Left colon (tissue), 2 donors: ENCODE results near the gene RAP2B. TPM values are rescaled to one million over a fixed set of nuclear protein-coding genes. Genes with fewer than 3 reads are reported as not detected.
"Not testable (repeated sequence)": the region's sequence is repeated elsewhere in the genome, so short reads cannot be mapped to it uniquely, and the experiment has no call there.

Source experiments
- ATAC-seq: fragments of 200-7000 bp; cut with Tn5 transposase; one replicate; pipeline ENCODE4 v1.9.1; 2020; ENCODE audit warnings: mild to moderate bottlenecking, moderate library complexity
- DNase-seq, 2 donors: peaks; one replicate each; pipeline ENCODE4 v3.0.0-alpha.2; 2020
- intact Hi-C, 2 donors: fragments of 100-400 bp; cut with DNase I in 1 of 2; cut with micrococcal nuclease in 1 of 2; formaldehyde crosslinking; loops; one replicate each; pipeline versions ENCODE4 v1.11.2 to v1.14.0; 2022; cut with DNase I, micrococcal nuclease
- long read RNA-seq: library from polyadenylated mRNA; unstranded; transcript quantifications from one replicate; pipeline ENCODE4 v2.0.0, GENCODE V29; 2021
- total RNA-seq, 2 donors: library from RNA; stranded (reverse); fragmentation: NEBNext Ultra II Directional; extraction: Animal tissue kit (Norgen Biotek cat#: 25700); gene quantifications; one replicate each; pipeline ENCODE4 v1.2.1, GENCODE V29; 2021
- donor health status: DM: no; HTN: no; CAD: no.
- donor health status: DM: yes; HTN: yes; CAD: no.

RAP2B gene
- 10 to 100 TPM; 10.0 to 18.5 TPM for total RNA-seq
- long read RNA-seq, full-length matches to known transcripts = 43 of 43 reads
- long read RNA-seq, partial matches to known transcripts = 0 of 43 reads
- long read RNA-seq, other reads (novel, unspliced or antisense) = 0 of 43 reads

DNA sequence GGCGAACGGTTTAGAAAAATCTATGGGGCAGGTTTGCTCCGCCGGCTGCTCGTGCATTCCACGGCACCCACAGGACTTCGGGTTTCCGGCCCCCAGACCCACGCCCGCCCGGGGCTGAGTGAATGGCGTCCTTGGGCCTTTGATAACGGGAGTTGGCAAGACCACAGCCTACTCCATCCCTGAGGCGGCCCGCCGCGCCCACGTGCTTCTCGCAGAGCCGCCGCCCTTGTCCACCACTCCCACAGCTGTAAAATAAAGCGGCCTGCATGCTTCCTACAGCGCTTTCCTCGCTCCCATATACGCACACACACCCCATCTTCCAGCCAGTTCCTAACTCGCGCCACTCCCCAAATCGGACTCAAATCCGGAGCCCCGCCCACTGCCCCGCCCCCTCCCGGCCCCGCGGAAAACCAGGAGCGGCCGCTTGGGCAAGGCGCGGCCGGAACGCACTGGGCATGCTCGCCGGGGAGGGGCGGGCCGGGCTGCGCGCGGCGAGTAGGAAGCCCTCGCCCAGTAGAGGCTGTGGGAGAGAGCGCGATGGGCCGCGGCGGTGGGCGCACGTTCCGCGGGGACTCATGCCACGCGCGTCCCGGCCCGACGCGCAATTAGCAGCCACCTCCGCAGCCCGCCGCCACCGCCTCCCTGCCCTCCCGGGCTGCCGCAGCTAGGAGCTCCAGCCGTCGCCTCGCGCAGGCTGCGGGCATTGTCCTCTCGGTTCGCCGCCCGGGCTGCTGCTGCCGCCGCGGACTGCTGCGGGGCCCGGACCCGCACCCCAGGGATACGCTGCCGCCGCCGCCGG is at the start of gene RAP2B:
RAP2B (plus strand) TSS at position 513 of the 799 bp plus-strand sequence. CDS start 468 bp downstream, outside the sequence.
- intact Hi-C loops = loop anchor here in 1 of 2 donors (10.0 kb wide), 1 partner anchor 117 kb away; no protein-coding TSS in a partner anchor
- ATAC-seq (peak; percentile 79), DNase-seq (peak; percentile 97 to 98)

DNA sequence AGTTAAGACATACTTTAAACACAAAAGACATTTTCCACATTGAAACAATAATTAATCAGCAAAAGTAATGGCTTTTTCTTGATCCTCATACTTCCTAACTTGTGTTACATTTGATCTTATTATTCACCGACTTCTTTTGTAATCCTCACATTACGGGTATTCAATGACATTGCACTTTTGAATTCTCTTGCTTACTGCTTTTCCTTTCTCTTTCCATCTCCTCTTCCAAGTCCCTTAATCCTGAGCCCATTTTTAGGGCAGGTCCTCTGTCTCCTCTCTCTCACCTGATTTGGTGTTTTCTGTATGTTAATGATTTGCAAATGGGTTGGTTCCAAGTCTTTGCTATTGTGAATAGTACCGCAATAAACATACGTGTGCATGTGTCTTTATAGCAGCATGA is 48.5 kb upstream of the RAP2B start:
- ATAC-seq = peak; percentile 56

DNA sequence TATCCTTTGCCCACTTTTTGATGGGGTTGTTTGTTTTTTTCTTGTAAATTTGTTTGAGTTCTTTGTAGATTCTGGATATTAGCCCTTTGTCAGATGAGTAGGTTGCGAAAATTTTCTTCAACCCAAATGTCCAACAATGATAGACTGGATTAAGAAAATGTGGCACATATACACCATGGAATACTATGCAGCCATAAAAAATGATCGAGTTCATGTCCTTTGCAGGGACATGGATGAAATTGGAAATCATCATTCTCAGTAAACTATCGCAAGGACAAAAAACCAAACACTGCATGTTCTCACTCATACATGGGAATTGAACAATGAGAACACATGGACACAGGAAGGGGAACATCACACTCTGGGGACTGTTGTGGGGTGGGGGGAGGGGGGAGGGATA is 47.8 kb upstream of the RAP2B start:
- intact Hi-C loops, ATAC-seq, DNase-seq: not testable (repeated sequence)

More for the DNA sequence above, 48.5 kb upstream of the RAP2B start:
- DNase-seq = no peak
- intact Hi-C loops = no loop called here

DNA sequence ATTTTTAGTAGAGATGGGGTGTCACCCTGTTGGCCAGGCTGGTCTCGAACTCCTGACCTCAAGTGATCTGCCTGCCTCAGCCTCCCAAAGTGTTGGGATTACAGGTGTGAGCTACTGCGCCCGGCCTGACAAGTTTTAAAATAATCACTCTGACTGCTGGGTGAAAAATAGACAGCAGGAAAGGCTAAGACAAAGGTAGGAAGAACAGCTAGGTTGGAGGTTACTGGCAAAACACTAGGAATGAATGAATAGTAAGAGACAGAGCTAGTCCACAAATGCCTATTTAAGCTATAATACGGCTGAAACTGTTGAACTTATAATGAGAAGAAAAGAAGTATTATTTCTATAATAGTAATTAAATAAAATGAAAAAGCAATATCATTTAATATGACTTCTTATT is 46.7 kb upstream of the RAP2B start:
- intact Hi-C loops = no loop called here
- ATAC-seq (no peak), DNase-seq (no peak)

DNA sequence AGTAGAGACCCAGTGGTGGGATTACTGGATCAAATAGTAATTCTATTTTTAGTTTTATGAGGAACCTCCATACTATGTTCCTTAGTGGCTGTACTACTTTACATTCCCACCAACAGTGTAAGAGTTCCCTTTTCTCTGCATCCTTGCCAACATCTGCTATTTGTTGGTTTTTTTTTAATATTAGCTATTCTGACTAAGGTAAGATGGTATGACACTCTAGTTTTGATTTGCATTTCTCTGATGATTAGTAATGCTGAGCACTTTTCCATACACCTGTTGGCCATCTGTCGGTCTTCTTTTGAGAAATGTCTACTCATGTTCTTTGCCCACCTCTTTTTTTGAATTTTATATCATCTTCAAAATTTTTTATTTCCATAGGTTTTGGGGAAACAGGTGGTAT is 34.2 kb upstream of the RAP2B start:
- intact Hi-C loops = no loop called here
- ATAC-seq = no peak
- no peak for DNase-seq

DNA sequence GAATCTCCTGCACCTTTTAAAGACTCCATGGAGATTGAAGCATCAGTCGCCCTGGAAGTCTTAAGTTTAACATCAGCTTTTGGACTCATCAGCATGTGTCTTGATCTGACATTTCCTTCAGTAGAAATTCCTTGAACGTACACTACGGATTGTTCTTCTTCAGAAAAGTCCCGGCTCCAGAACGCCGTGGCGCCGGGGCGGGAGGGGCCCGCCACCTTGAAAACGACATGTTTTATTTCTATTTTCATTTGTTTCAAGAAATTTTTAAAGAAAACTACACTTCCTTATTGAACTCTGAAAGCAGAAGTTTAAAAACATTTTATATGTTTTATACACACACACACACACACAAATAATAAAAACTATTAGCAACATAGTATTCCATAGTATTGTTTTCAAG is 32.6 kb upstream of the RAP2B start:
- DNase-seq (no peak), ATAC-seq (no peak)
- intact Hi-C loops = no loop called here

DNA sequence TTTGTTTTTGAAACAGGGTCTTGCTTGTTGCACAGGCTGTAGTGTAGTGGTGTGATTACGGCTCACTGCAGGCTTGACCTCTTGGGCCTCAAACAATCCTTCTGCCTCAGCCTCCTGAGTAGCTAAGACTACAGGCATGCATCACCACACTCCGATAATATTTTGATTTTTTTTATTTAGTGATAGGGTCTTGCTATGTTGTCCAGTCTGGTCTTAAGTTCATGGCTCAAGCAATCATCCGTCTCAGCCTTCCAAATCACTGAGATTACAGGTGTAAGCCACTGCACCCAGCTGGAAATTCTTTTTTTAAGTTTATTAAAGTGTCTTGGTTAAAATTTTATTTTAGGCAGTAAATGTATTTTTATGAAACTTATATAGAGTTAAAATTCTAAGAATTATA is 32.2 kb upstream of the RAP2B start:
- intact Hi-C loops = no loop called here
- ATAC-seq (no peak), DNase-seq (no peak)

DNA sequence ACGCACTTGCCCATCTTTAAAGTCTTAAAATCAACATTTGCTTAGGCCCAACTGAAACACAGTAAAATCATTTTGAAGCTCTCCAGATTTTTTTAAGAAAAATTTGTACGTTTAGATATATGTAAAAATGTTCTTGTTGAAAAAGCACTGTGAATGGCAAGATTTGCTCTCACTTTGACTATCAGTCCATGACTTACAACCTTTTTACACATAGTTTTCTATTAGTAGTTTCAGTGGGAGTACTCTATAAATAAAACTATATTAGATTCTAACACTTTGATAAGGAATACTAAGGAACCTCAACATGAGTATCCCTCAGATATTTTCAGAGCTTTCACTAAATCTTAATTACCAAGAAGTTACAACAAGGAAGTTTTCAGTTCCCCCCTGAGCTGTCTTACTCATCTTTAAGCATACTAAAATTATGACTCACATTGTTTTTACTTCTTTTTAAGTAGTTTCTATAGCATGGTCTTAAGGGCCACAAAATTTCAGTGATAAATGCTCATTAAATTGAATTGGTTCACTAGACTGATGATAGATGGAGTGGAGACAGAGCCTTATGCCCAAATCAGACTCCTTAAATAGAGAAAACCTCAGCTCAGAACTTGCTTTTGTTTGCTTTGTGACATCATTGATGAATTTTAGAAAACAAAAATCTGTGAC is 31.6 kb upstream of the RAP2B start:
- ATAC-seq (no peak), DNase-seq (no peak)
- intact Hi-C loops = no loop called here

DNA sequence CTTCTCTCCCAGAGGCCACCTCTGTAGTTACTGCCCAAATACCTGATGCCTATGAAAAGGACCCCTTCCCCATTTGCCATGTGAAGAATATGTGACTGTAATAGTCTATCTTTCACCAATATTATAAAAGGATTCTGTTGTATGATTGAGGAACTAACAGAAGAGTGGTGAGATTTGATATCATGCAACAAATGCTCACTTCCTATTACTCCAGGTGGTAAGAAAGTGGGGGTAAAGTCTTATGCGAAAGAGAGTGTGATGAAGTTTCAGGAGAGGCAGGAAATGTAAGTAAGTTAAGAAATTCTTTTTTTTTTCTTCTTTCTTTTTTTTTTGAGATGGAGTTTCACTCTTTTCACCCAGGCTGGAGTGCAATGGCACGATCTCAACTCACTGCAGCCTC is 24.4 kb upstream of the RAP2B start:
- intact Hi-C loops = no loop called here
- no peak for ATAC-seq
- no peak for DNase-seq

DNA sequence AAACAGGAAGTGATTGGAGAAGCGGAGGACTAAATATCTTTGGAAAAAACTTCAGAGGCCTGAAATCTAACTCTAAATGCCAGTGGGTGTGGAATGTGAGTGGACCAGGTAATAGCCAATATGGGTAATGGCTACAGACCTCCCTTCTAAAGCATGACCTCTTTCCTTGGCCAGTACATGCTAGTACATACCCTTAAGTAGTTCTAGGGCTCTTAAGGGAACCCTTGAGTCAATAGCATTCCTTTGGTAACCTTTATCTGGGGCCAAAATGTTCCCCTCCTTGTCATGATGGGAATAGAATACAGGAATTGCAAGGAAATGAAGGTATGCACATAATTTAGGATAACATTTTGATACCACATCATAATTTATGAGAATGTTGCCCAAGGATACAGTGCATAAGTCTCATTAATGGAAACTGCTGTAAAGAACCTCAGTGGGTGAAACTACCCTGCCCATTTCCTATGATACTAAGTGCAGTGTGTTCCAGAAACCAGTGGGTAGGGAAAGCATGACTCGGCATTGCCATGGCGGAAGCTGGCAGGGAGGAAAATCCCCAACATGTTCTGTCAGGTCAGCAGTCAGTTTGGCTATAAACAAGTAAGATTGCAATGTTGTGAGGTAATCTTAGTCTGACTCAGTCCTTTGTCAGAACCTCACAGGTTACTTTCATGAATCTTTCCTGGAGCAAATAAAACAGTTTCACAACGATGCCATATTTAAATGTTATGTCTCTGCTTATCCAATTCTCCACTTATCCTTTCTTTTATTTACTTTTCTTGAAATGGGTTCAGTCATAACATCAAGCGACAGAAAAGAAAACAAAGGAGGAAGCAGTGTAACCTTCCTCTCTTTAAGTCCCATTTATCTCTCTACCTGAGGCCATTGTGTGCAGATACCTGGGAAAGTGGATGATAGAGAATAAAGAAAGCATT is 23.5 kb upstream of the RAP2B start:
- intact Hi-C loops = no loop called here
- ATAC-seq (peak; percentile 98), DNase-seq (peak; percentile 56 to 87)

DNA sequence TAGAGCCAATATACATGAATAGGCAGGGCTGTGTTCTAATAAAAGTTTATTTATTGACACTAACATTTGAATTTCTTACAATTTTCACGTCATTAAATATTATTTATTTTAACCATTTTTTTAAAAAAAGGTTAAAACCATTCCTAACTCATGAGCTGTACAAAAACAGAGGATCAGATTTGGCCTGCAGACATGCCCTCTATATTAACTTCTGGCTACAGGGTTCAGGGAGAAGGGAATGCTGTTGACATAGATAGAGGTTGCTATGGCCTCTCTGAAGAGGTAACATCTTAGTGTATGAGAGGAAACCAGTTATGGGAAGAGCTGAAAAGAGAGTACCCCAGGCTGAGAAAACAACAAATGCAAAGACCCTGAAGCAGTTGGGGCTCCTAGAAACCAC is 19.1 kb upstream of the RAP2B start:
- intact Hi-C loops = no loop called here
- DNase-seq (no peak), ATAC-seq (no peak)

DNA sequence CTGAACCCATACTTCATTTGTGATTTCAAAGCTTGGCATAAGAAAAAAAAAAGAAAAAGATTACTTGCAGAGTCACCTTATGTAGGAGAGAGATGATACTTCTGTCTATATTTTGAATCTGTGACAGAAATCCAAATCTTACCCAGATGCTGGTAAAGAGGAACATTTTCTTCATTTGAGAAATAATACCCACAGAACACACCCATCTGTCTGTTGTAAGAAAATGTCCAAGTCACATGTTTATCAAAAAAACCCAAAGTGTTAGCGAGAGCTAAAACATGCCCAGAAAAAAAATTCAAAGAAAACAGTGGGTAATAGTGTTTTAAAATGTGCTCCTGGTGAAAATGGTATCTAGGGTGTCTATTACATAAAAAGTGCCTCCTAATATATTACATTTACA is 18.0 kb upstream of the RAP2B start:
- ATAC-seq (no peak), DNase-seq (no peak)
- intact Hi-C loops = no loop called here

DNA sequence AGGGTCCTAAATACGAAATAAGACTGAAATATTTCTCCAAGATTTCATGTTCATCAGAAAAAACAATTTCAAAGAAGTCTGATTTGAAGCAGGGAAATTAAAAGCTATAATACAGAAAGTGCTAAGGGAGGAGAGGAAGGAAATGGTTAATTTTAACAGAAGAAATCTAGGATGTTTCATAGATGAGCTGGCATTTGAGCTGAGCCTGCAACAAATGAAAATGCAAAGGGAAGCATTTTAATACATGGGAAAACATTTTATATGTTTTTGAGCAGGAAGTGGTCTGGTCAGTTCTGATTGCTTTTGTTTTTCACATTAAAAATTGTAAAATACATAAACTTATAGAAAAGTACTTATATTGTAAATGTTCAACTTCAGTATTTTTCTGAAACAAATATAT is 17.2 kb upstream of the RAP2B start:
- ATAC-seq (no peak), DNase-seq (no peak)
- intact Hi-C loops = no loop called here

DNA sequence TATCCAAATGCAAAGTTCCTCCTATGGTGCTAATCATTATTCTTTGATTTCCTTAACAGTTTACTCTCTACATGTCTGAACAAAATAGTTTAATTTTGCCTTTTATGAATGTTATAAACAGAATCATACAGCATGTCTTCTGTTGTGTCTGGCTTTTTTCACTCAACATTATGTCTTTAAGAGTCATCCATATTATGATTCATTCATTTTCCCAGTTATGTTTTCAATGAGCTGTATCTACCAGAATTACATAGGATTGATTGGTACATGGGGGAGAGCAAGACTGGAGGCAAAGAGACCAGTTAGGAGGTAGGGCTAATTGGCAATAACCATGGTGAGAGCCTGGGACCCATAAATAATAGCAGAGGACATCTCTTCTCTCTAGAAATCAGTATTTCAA is 16.6 kb upstream of the RAP2B start:
- ATAC-seq (no peak), DNase-seq (no peak)
- intact Hi-C loops = no loop called here

DNA sequence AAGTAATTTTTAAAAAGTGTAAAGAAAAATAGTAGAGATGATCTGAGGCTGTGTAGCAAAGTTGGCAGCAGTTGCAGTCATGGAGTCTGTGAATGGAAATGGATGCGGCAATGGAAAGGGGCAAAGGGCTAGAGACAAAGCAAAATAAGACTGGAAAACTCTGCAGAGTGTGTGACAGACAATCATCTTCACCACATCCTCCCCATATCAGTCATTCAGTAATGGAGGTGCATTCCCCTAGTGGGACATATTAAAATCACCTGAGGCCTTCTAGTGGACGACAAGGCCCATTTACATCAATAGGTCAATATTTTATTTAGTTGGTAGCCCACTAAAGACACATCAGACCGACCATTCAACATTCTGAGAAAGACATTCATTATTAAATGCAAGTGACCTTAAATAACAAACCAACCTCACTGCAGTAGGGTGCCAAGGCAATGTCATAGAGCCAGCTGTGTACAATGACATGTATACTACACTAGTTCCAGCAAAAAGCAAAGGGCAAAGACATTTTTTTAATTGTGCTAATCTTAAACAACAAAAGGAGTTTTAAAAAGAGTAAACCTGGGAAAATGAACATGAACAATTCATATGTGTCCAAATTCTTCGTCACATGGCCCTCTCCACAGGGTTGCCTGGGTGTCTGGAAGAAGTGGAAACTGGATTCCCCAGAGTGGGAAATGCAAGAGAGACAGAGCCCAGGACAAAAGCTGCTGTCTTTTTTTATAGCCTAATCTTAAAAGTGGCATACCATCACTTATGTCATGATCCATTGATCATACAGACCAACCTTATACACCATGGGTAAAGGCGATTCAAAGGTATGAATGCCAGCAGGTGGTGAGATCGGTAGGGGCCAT is 15.6 kb upstream of the RAP2B start:
- intact Hi-C loops = no loop called here
- ATAC-seq = no peak
- no peak for DNase-seq

DNA sequence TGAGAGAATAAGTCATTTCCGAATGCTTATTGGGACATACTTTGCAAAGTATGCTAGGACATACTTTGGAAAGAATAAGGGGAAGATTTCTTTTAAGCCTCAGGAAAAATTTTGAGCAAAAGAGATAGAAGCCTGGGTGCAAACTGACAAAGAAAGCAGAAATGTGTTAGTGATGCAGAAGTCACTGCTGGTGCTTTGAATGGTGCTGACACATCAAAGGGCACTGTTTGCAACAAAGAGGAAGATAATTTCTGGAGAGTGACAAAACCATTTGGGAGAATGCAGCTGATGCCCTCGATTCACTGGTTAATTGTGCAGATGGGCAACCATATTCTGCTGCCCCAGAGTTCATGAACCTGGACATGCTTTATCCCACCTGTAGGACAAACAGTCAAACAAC is 11.0 kb upstream of the RAP2B start:
- DNase-seq = no peak
- intact Hi-C loops = no loop called here
- no peak for ATAC-seq

DNA sequence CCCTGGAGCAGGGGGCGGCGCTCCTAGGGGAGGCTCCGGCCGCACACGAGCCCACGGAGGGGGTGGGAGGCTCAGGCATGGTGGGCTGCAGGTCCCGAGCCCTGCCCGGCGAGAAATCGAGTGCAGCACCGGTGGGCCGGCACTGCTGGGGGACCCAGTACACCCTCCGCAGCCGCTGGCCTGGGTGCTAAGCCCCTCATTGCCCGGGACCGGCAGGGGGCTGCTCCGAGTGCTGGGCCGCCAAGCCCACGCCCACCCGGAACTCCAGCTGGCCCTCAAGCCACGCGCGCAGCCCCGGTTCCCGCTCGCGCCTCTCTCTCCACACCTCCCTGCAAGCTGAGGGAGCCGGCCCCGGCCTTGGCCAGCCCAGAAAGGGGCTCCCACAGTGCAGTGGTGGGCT is 6.2 kb upstream of the RAP2B start:
- intact Hi-C loops, DNase-seq, ATAC-seq: not testable (repeated sequence)

DNA sequence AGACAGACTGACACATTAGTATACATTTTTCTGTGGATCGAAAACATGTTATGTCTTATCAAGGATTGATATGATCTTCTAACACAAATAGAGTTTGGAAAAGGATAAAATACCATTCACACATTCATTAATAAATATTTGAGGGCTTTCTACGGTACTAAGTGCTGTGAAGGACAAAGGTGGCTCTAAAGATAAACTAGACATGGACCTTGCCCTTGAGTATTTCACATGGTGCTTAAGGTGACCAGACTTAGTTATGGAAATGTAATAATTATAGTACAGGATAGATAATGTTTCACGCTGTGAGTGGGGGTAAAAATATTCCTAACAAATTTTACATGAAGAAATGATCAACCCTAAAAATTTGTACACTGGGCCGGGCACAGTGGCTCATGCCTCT is 3.8 kb upstream of the RAP2B start:
- DNase-seq = no peak
- intact Hi-C loops = no loop called here
- no peak for ATAC-seq
